Astrocyte (in vitro differentiated cells and primary cell): Measurements from ENCODE around the gene ART3. TPM values are rescaled to one million over a fixed set of nuclear protein-coding genes. Genes with fewer than 3 reads are reported as not detected.

Source experiments
- DNase-seq: peaks from one replicate; pipeline ENCODE4 v3.0.0-alpha.2; 2010; ENCODE audit warnings: low read depth
- FAIRE-seq: peaks from 2 replicates; lab custom pipeline; 2011; peaks lifted over from hg19 to GRCh38; lab: Jason Lieb, UNC
- H2AFZ ChIP-seq: 2 replicates; pipeline ENCODE4 v1.6.0; 2012; ENCODE audit warnings: low read depth, low read length, inconsistent platforms
- H3K27ac ChIP-seq: 2 replicates; pipeline ENCODE4 v1.5.1; 2011; ENCODE audit warnings: low read depth, low read length, inconsistent platforms
- H3K27me3 ChIP-seq: 2 replicates; pipeline ENCODE4 v1.6.0; 2011; ENCODE audit warnings: low read length, inconsistent platforms; ENCODE audit not compliant: insufficient read depth
- H3K36me3 ChIP-seq: 2 replicates; pipeline ENCODE4 v1.5.1; 2011; ENCODE audit warnings: low read length, inconsistent platforms; ENCODE audit not compliant: insufficient read depth
- H3K4me1 ChIP-seq: 2 replicates; pipeline ENCODE4 v1.5.1; 2011; ENCODE audit warnings: low read length, inconsistent platforms; ENCODE audit not compliant: insufficient read depth
- H3K4me2 ChIP-seq: 2 replicates; pipeline ENCODE4 v1.6.0; 2012; ENCODE audit warnings: low read length, inconsistent platforms
- H3K4me3 ChIP-seq: 2 replicates; pipeline ENCODE4 v1.5.1; 2011; ENCODE audit warnings: low read depth, mild to moderate bottlenecking, low read length, inconsistent platforms; ENCODE audit not compliant: insufficient read depth
- H3K79me2 ChIP-seq: 2 replicates; pipeline ENCODE4 v1.6.0; 2012; ENCODE audit warnings: mild to moderate bottlenecking, low read length, inconsistent platforms; ENCODE audit not compliant: insufficient read depth
- H3K9ac ChIP-seq: 2 replicates; pipeline ENCODE4 v1.6.0; 2012; ENCODE audit warnings: mild to moderate bottlenecking, low read length, inconsistent platforms
- H3K9me3 ChIP-seq: 2 replicates; pipeline ENCODE4 v1.5.1; 2012; ENCODE audit warnings: low read depth, mild to moderate bottlenecking, low read length, inconsistent platforms; ENCODE audit not compliant: insufficient read depth
- H4K20me1 ChIP-seq: 2 replicates; pipeline ENCODE4 v1.6.0; 2012; ENCODE audit warnings: low read length, inconsistent platforms; ENCODE audit not compliant: insufficient read depth
- H3K27ac Mint-ChIP-seq: one replicate; pipeline ENCODE4 v1.8.0; 2021; ENCODE audit warnings: mild to moderate bottlenecking, mixed read lengths; ENCODE audit not compliant: unreplicated experiment
- H3K27me3 Mint-ChIP-seq: one replicate; pipeline ENCODE4 v1.8.0; 2021; ENCODE audit warnings: low read depth, mixed read lengths; ENCODE audit not compliant: unreplicated experiment
- H3K36me3 Mint-ChIP-seq: one replicate; pipeline ENCODE4 v1.8.0; 2021; ENCODE audit warnings: low read depth, mixed read lengths; ENCODE audit not compliant: unreplicated experiment
- H3K4me1 Mint-ChIP-seq: one replicate; pipeline ENCODE4 v1.8.0; 2021; ENCODE audit warnings: low read depth, mixed read lengths; ENCODE audit not compliant: unreplicated experiment
- H3K4me3 Mint-ChIP-seq: one replicate; pipeline ENCODE4 v1.8.0; 2021; ENCODE audit warnings: mild to moderate bottlenecking, moderate library complexity, mixed read lengths; ENCODE audit not compliant: unreplicated experiment
- H3K9me3 Mint-ChIP-seq: one replicate; pipeline ENCODE4 v1.8.0; 2021; ENCODE audit warnings: mild to moderate bottlenecking, mixed read lengths; ENCODE audit not compliant: unreplicated experiment
- CTCF ChIP-seq: IDR thresholded peaks from 2 replicates; pipeline ENCODE4 v1.5.1; 2011; ENCODE audit warnings: low read depth, mild to moderate bottlenecking, inconsistent platforms, low read length, moderate library complexity; ENCODE audit not compliant: insufficient read depth
- EZH2 ChIP-seq: IDR thresholded peaks from 2 replicates; pipeline ENCODE4 v1.6.1; 2012; ENCODE audit warnings: mild to moderate bottlenecking, low read length, inconsistent platforms; ENCODE audit not compliant: insufficient read depth
- total RNA-seq: library from RNA; stranded (reverse); gene quantifications from 2 replicates; pipeline ENCODE4 v1.2.1, GENCODE V29; 2021

Gene ART3
- total RNA-seq, 1 donor from 2014 or later: not detected

- Histone ChIP-seq H3K79me2 (no peaks in the 10 kb centered on the region), H3K4me3 (no peak overlapping the region), H3K4me2 (no peak overlapping the region), H3K36me3 (peaks cover 54% of the 10 kb centered on the region), H4K20me1 (peaks cover 3% of the 10 kb centered on the region), H3K9ac (no peak overlapping the region), H3K4me1 (no peaks in the 10 kb centered on the region), H3K27ac (no peak overlapping the region), H3K27me3 (no peaks in the 10 kb centered on the region), H2AFZ (no peak overlapping the region), H3K9me3 (no peaks in the 10 kb centered on the region)
- Mint-ChIP-seq H3K27me3 (no peaks in the 10 kb centered on the region), H3K36me3 (peaks cover 27% of the 10 kb centered on the region), H3K4me3 (no peak overlapping the region), H3K9me3 (no peaks in the 10 kb centered on the region), H3K27ac (no peak overlapping the region), H3K4me1 (no peaks in the 10 kb centered on the region)
- FAIRE-seq: peak; percentile 29
- TF ChIP-seq CTCF (no peak), EZH2 (no peak)
- DNase-seq: no peak
Observed at GRCh38 chr4:76120199-76120598, 45.7 kb downstream of the ART3 start.

DNA sequence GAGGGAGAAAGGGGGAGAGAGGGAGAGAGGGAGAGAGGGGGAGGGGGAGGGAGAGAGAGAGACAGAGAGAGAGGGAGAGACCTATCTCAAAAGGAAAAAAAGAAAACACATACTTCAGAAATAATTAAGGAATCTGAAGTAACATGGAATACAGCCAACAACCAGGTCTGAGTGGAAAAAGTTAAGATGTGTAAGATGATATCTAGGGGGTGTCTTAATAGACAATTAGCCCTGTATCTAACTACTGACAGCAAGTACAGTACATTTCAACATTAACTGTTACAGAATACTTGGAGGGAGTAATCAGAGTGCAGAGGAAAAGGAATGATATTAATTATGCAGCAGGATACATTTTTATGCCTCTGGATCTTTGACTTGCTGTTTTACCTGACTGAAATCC lies 51.3 kb downstream of the ART3 start:
- no peaks in the 10 kb centered on the region for H4K20me1 ChIP-seq
- H3K36me3 ChIP-seq: peaks cover 42% of the 10 kb centered on the region
- Mint-ChIP-seq H3K4me1 (no peaks in the 10 kb centered on the region), H3K4me3 (no peak overlapping the region), H3K27ac (no peak overlapping the region), H3K9me3 (no peaks in the 10 kb centered on the region), H3K36me3 (peaks cover 14% of the 10 kb centered on the region), H3K27me3 (no peaks in the 10 kb centered on the region)
- no peak overlapping the region for H2AFZ ChIP-seq
- no peak overlapping the region for H3K4me3 ChIP-seq
- no peak overlapping the region for H3K27ac ChIP-seq
- no peak overlapping the region for H3K4me2 ChIP-seq
- no peak for DNase-seq
- no peak overlapping the region for H3K9ac ChIP-seq
- FAIRE-seq: no peak
- H3K79me2 ChIP-seq: peaks cover 5% of the 10 kb centered on the region
- H3K27me3 ChIP-seq: no peaks in the 10 kb centered on the region
- TF ChIP-seq EZH2 (no peak), CTCF (no peak)
- H3K4me1 ChIP-seq: no peaks in the 10 kb centered on the region
- no peaks in the 10 kb centered on the region for H3K9me3 ChIP-seq

DNA sequence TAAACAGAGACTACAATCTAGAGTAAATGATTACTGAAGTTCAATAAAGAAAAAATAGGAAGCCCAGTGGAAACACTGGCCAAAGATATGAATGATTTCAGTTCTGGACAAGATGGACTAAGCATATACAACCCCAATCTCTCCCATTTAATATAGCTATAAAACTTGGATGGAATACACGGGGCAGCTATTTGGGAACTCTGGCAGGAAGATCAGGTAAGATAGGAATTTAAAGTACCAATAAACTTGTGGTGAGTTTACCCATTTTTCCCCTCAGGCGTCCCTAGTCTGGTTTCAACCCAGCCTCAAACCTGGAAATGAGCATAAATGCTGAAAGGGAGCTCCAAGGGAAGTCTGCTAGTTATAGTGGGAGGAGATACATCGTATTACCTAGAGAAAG lies 53.2 kb downstream of the ART3 start:
- Histone ChIP-seq H3K9me3 (no peaks in the 10 kb centered on the region), H3K79me2 (peaks cover 5% of the 10 kb centered on the region), H3K27ac (no peak overlapping the region), H4K20me1 (no peaks in the 10 kb centered on the region), H3K4me1 (no peaks in the 10 kb centered on the region), H3K4me3 (no peak overlapping the region), H3K4me2 (no peak overlapping the region), H2AFZ (no peak overlapping the region), H3K9ac (no peak overlapping the region), H3K36me3 (peaks cover 30% of the 10 kb centered on the region), H3K27me3 (no peaks in the 10 kb centered on the region)
- Mint-ChIP-seq H3K4me1 (no peaks in the 10 kb centered on the region), H3K27ac (no peak overlapping the region), H3K27me3 (no peaks in the 10 kb centered on the region), H3K9me3 (no peaks in the 10 kb centered on the region), H3K4me3 (no peak overlapping the region), H3K36me3 (peaks cover 11% of the 10 kb centered on the region)
- FAIRE-seq: no peak
- TF ChIP-seq CTCF: no peak
- TF ChIP-seq EZH2: no peak
- no peak for DNase-seq
